HL-60 (cell line): ENCODE measurements around the gene IP6K1.

Experiments used
- CTCF ChIP-seq: IDR thresholded peaks from one replicate; pipeline ENCODE4 v1.5.1; 2011; ENCODE audit warnings: low read length, control low read depth, inconsistent platforms; ENCODE audit not compliant: insufficient read depth
- SPI1 ChIP-seq: IDR thresholded peaks from 2 replicates; pipeline ENCODE4 v1.6.1; 2012; ENCODE audit warnings: low read depth, mild to moderate bottlenecking, borderline replicate concordance

GRCh38 chr3:49727154-49727923, 59.0 kb downstream of the IP6K1 start:
- TF ChIP-seq SPI1 (no peak), CTCF (no peak)
